ENCODE measurements around the gene LPCAT3.

The LPCAT3 gene

DNA sequence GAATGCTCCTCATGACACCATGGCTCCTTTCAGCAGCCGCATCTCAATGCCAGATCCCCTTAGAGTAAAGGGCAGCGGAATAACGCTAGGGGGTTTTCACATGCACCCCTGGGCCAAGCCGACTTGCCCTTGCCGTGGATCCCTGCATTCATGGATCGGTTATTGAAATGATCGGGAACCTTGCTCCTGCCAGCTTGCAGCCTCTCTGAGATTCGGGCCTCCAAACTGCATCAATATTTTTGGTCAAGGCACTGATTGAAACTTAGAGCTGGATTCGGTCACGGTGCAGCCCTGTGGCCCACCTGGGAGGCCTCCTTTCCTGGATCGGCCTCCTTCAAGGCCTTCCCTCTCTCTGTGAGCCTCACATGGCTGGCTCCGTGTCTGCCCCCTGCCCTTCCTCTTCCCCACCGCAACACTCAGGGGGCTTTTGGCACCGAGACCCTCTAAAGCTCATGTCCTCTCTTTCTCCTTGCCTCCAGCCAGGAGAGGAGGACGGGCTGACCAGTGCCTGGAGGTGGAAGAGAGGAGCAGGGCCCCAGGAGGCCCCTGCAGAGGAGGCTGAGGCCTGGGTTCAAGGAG, 65.3 kb downstream of the LPCAT3 start:
- no peak for DNase-seq (ENCODE audit: low read depth)

DNA sequence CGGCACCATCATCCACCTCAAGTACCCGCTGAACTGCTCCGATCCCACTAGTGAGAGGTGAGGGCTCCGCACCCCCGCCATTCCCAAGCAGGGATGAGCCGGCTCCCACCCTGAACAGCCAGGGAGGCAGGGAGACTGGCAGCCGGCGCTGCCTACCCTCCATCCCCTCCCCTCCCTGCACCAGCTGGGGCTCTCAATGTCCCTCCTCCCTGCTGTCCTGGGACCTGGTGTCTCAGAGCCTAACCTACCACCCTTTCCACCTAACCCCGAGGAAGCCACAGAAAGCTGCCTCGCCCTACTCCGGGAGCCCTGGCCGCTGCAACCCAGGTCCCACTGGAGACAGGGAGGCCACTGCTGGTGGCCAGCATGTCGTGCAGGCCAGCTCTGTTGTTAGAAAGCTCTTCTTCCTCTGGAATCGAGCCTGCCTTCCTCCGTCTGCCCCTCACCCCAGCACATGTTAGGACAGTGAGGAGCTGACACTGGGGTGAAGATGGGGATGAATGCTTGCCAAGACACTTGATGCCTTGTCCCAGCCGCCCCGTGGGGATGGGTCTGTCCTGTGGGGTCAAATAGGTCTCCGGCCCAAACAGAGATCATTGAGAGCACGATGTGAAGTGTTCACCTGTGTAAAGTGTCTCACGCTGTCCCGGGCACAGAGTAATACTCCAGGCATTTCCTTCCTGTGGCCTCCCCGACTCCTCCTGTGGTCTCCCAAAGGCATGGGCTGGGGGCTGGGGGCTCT, 66.0 kb downstream of the LPCAT3 start:
- no peak for DNase-seq (ENCODE audit: low read depth)

DNA sequence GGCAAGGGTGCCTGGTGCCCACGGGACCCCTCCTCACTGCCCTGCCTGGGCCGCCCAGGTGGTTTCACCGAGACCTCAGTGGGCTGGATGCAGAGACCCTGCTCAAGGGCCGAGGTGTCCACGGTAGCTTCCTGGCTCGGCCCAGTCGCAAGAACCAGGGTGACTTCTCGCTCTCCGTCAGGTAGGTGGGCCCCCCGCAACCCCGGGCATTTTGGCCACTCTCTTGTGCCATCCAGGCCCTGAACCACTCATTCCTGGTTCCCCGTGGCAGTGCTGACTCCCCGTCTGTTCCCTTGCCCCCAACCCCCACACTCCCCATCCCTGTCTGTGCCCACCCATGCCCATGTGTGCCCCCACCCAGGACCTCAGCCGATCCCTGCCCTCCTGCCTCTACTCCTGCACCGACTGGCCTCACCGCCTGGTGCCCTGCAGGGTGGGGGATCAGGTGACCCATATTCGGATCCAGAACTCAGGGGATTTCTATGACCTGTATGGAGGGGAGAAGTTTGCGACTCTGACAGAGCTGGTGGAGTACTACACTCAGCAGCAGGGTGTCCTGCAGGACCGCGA, 66.6 kb downstream of the LPCAT3 start:
- no peak for DNase-seq (ENCODE audit: low read depth)

- DNase-seq (ENCODE audit: low read depth), result no peak
Measured at GRCh38 chr12:6950811-6951540, 67.3 kb downstream of the LPCAT3 start, which contains the start of gene PTPN6. Gene PTPN6 (plus strand): TSS chr12:6951356. CDS start chr12:6951513, 157 bp downstream.

- DNase-seq (ENCODE audit: low read depth), result no peak
Measured at GRCh38 chr12:6950401-6950801, 67.9 kb downstream of the LPCAT3 start.

DNA sequence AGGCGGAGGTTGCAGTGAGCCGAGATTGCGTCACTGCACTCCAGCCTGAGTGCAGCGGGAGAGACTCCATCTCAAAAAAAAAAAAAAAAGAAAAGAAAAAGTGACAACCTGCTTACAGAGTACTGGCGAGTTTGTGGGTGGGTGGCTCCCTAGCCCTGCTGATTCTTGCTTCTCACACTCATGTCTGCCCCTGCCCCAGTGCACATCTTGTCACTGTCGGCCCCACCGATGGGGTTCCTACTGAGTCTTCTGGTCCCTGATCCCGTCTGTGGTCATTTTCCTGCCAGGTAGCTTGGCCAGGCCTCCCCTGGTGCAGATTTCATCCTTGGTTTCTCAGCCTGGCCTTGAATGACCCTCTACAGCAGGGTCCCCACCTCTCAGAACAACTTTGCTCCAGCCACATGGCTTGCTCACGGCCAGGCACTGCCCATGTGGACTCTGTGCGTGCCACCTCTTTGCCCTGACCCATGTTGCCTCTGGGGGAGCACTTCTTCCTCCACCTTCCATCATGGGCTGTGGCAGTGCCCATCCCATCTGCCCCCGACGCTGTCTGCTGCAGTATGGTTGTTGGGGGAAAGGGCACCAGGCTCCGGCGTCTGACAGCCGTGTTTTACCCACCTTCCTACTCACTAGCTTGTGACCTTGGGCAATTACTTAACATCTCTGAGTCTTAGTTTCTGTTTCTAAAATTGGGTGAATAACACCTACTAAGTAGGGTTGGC, 69.2 kb downstream of the LPCAT3 start:
- DNase-seq (ENCODE audit: low read depth), result no peak

- DNase-seq (ENCODE audit: low read depth), result no peak
Measured at GRCh38 chr12:6947615-6948014, 70.7 kb downstream of the LPCAT3 start.

- DNase-seq (ENCODE audit: low read depth), result no peak
Measured at GRCh38 chr12:6946920-6947374, 71.3 kb downstream of the LPCAT3 start.

DNA sequence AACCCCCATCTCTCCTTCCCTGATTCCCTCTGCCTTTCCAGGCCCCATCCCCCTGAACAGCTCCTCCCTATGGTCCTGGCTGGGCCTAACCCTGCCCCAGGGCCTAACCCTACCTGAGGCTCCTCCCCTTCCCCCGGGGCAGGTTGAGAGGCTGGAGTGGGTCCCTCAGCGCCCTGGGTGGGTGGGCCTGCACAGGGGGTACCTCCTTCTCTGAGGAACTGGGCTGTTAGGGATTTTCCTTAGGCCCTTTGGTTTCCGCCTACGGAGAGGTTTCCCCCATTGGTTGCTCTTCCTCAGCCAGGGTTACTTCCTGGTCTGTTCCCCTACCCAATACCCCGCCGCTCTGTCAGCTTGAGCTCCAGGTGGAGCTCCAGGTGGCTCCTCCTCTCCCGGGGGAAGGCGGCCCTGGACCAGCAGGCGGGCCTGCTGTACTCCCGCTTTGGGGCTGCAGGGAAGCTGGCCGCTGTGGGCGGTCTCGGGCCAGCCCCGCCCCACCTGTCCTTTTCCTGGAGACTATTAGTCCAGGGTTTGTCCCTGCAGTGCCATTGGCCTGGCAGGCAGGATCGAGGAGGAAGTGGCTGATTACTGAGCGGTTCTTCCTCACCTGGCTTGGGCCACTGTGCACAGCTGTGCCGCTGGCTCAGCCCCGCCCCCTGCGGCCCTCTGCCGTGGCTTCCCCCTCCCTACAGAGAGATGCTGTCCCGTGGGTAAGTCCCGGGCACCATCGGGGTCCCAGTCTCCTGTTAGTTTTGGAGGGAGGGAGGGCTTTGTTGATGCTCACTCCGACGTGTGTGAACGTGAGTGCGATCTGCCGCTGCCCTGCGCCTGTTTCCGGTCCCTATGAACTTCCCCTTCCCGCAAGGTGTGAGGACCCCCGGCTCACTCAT, 72.0 kb downstream of the LPCAT3 start:
- DNase-seq (ENCODE audit: low read depth), result no peak

DNA sequence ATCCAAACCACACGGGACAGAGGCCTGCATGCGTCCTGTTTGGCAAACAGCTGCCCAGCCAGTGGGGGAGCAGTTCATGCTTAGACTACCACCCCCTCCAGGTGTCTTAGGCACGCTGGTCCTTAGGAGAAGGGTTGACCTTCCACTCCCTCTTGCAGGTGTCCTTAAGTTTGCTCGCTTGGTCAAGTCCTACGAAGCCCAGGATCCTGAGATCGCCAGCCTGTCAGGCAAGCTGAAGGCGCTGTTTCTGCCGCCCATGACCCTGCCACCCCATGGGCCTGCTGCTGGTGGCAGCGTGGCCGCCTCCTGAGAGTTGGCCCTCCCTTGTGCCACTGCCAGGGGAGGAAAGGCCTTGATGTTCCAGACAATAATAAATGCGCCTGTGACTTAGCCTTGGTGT, 72.7 kb downstream of the LPCAT3 start:
- DNase-seq (ENCODE audit: low read depth), result no peak

DNA sequence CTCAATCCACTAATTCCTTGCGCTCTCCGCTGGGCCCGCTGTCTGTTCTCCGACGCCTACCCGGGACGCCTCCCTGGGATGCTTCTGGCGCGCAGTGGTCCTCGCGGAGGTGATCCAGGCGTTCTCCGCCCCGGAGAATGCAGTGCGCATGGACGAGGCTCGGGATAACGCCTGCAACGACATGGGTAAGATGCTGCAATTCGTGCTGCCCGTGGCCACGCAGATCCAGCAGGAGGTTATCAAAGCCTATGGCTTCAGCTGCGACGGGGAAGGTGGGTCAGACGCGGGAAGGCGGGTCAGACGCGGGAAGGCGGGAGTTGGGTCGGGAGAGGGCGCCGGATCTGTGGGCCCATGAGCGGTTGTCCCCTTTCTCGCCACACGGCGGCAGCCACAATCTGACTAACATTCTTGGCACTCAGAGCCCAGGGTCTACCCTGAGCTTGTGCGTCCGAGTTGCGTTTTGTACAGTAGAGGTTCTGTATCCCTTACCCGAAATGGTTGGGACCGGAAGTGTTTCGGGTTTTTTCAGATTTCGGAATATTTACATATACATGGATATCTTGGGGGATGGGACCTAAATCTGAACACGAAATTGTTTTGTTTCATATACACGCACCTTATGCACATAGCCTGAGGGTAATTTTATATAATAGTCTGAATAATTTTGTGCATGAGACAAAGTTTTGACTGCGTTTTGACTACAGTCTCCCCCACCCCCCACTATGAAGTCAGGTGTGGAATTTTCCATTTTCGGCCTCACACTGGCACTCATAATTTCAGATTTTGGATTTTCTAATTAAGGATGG, 73.7 kb downstream of the LPCAT3 start:
- peak; percentile 76 for DNase-seq (ENCODE audit: low read depth)

DNA sequence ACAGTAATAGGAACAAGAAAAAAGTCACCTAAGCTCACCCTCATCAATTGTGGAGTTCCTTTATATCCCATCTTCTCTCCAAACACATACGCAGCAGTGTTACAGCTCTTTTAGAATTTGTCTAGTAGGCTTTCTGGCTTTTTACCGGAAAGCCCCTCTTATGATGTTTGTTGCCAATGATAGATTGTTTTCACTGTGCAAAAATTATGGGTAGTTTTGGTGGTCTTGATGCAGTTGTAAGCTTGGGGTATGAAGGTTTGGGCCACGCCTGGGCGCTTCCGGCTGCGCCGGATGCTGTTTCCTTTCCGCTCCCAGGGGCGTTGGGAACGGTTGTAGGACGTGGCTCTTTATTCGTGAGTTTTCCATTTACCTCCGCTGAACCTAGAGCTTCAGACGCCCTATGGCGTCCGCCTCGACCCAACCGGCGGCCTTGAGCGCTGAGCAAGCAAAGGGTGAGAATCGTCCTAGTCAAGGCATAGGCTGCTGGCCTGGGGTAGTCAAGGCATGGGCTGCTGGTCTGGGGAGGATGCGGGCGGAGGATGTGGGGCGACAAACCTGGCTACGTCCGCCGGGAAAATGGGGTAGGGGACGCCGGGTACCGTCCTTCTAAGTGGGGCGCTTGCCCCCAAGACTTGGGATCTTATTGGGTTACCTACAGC, 74.4 kb downstream of the LPCAT3 start, which contains the start of the genes C12orf57 and RNU7-1:
C12orf57 (plus strand) TSS at position 301 of the 659 bp plus-strand sequence; CDS start at position 401, 100 bp downstream.
RNU7-1 (plus strand) TSS at position 95 of the 659 bp plus-strand sequence.
- DNase-seq (ENCODE audit: low read depth), result no peak

- DNase-seq (ENCODE audit: low read depth), result no peak
Measured at GRCh38 chr12:6943389-6943721, 74.9 kb downstream of the LPCAT3 start.

DNA sequence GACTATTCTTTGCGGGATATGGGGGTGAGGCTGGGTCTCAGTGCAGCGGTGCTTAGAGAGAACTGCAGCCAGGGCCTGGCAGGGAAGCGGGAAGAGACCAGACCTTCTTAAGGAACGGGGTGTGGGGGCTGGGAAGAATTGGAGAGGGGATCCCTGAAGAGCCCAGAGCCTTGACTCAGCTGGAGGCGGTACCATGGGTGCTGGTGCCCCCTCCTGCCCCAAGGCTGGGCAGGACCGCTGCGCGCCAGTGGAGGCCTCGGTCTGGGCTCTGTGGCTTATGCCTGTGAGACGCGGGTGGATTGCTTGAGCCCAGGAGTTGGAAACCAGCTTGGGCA, 76.0 kb downstream of the LPCAT3 start:
- DNase-seq (ENCODE audit: low read depth), result no peak

DNA sequence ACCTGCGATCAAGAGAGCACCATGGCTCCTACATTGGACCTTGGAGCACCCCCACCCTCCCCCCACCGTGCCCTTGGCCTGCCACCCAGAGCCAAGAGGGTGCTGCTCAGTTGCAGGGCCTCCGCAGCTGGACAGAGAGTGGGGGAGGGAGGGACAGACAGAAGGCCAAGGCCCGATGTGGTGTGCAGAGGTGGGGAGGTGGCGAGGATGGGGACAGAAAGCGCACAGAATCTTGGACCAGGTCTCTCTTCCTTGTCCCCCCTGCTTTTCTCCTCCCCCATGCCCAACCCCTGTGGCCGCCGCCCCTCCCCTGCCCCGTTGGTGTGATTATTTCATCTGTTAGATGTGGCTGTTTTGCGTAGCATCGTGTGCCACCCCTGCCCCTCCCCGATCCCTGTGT, 76.5 kb downstream of the LPCAT3 start:
- DNase-seq (ENCODE audit: low read depth), result no peak

- no peak for DNase-seq (ENCODE audit: low read depth)
Measured at GRCh38 chr12:6941267-6941666, 77.0 kb downstream of the LPCAT3 start.

- DNase-seq (ENCODE audit: low read depth), result no peak
Measured at GRCh38 chr12:6939191-6939540, 79.1 kb downstream of the LPCAT3 start.

DNA sequence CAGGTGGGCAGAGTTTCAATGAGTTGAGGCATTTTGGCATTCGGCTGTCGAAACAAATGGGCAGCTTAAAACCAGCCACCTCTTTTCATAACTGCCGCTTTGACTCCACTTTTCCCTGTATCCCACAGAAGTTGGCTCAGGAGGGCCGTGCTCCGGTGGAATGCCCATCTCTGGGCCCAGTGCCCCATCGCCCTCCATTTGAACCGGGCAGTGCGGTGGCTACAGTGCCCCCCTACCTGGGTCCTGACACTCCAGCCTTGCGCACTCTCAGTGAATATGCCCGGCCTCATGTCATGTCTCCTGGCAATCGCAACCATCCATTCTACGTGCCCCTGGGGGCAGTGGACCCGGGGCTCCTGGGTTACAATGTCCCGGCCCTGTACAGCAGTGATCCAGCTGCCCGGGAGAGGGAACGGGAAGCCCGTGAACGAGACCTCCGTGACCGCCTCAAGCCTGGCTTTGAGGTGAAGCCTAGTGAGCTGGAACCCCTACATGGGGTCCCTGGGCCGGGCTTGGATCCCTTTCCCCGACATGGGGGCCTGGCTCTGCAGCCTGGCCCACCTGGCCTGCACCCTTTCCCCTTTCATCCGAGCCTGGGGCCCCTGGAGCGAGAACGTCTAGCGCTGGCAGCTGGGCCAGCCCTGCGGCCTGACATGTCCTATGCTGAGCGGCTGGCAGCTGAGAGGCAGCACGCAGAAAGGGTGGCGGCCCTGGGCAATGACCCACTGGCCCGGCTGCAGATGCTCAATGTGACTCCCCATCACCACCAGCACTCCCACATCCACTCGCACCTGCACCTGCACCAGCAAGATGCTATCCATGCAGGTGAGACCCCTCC, 79.7 kb downstream of the LPCAT3 start:
- DNase-seq (ENCODE audit: low read depth), result no peak

Data from stimulated activated CD8-positive, alpha-beta memory T cell treated with anti-CD3 and anti-CD28 coated beads, Interleukin-12 subunit alpha, Interleukin-12 subunit beta, amount 100 ng/mL, for 1 hour (primary cell).